Colonic mucosa (tissue), 4 donors: ENCODE measurements around the gene PTPRN2. TPM values are rescaled to one million over a fixed set of nuclear protein-coding genes. Genes with fewer than 3 reads are reported as not detected.

Experiments used
- DNase-seq: peaks from one replicate; pipeline ENCODE4 v3.0.0-alpha.2; 2020
- H3K27ac ChIP-seq: fragments of 200-600 bp; one replicate; pipeline ENCODE4 v1.8.0; 2021
- H3K27me3 ChIP-seq: fragments of 200-600 bp; one replicate; pipeline ENCODE4 v1.8.0; 2021
- H3K36me3 ChIP-seq: fragments of 200-600 bp; one replicate; pipeline ENCODE4 v1.8.0; 2021
- H3K4me1 ChIP-seq: fragments of 200-600 bp; one replicate; pipeline ENCODE4 v1.8.0; 2021; ENCODE audit warnings: mild to moderate bottlenecking
- H3K4me3 ChIP-seq: fragments of 200-600 bp; one replicate; pipeline ENCODE4 v1.8.0; 2021
- H3K9ac ChIP-seq, 2 donors: one replicate each; pipeline ENCODE4 v1.7.0; 2013; ENCODE audit warnings: control low read depth in 2 of 2, low read depth in 2 of 2, low read length in 2 of 2
- H3K9me3 ChIP-seq: fragments of 200-600 bp; one replicate; pipeline ENCODE4 v1.8.0; 2021
- intact Hi-C: fragments of 100-400 bp; cut with DNase I; formaldehyde crosslinking; loops from one replicate; pipeline ENCODE4 v1.14.1; 2022
- total RNA-seq, 2 donors: library from RNA; stranded (reverse); fragmentation: NEBNext Ultra II Directional in 1 of 2; extraction: Animal tissue kit (Norgen Biotek cat#: 25700) in 1 of 2; gene quantifications; one replicate each; pipeline ENCODE4 v1.2.1, GENCODE V29; 2021
- TF ChIP-seq, protein P1 (sequence below): fragments of 200-600 bp; IDR thresholded peaks from one replicate; pipeline ENCODE4 v1.8.0; 2022; ENCODE audit warnings: antibody characterized with exemption, mild to moderate bottlenecking
- donor health status: healthy.
- donor health status: DM: no; HTN: no; CAD: no.
- donor health status: DM: no; HTN: no; CAD: no.

The PTPRN2 gene
- total RNA-seq, 2 donors from 2014 or later = 14.7 to 21.6 TPM

DNA sequence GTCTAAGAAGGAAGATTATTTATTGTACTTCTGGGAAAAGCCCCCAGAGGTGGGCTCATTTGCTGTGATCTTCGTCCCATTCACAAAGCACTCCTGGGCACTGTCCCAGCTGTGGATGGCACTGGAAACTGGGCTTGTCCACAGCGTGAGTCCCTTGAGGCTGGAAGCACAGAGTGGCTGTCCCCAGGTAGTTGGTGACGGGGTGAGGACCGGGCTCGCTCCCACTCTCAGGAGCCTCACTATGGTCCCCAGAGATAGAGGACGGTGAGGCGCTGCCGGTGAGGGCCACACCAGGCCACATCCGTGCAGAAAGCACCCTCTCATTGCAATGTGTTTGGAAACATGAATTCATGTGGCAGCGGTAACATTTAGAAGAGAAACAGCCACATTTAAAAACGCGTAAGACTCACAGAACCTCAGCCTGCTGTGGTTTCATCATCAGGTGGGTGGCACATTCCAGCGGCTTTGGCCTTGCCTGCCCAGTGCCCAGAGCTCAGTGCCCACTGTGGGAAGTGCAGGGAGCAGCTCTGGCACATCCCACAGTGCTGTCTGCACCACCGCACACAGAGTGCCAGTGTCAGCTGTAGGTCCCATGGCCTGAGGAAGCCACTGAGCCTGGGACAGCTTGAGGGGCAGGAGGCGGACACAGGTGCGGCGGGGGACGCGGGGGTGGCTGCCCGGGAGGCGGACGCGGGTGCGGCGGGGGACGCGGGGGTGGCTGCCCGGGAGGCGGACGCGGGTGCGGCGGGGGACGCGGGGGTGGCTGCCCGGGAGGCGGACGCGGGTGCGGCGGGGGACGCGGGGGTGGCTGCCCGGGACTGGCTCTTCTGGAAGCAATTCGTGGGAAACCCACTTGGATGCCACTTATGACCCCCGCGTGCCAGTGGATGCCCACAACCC, 801.0 kb downstream of the PTPRN2 start:
- TF ChIP-seq, protein P1, sequence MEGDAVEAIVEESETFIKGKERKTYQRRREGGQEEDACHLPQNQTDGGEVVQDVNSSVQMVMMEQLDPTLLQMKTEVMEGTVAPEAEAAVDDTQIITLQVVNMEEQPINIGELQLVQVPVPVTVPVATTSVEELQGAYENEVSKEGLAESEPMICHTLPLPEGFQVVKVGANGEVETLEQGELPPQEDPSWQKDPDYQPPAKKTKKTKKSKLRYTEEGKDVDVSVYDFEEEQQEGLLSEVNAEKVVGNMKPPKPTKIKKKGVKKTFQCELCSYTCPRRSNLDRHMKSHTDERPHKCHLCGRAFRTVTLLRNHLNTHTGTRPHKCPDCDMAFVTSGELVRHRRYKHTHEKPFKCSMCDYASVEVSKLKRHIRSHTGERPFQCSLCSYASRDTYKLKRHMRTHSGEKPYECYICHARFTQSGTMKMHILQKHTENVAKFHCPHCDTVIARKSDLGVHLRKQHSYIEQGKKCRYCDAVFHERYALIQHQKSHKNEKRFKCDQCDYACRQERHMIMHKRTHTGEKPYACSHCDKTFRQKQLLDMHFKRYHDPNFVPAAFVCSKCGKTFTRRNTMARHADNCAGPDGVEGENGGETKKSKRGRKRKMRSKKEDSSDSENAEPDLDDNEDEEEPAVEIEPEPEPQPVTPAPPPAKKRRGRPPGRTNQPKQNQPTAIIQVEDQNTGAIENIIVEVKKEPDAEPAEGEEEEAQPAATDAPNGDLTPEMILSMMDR = no peak
- H3K9ac ChIP-seq = no peak overlapping the region
- no peak for DNase-seq
- no peak overlapping the region for H3K27ac ChIP-seq
- H3K27me3 ChIP-seq = no peaks in the 10 kb centered on the region
- no peak overlapping the region for H3K4me3 ChIP-seq
- intact Hi-C loops = no loop called here
- H3K9me3 ChIP-seq = no peaks in the 10 kb centered on the region
- no peaks in the 10 kb centered on the region for H3K36me3 ChIP-seq
- H3K4me1 ChIP-seq = no peaks in the 10 kb centered on the region

DNA sequence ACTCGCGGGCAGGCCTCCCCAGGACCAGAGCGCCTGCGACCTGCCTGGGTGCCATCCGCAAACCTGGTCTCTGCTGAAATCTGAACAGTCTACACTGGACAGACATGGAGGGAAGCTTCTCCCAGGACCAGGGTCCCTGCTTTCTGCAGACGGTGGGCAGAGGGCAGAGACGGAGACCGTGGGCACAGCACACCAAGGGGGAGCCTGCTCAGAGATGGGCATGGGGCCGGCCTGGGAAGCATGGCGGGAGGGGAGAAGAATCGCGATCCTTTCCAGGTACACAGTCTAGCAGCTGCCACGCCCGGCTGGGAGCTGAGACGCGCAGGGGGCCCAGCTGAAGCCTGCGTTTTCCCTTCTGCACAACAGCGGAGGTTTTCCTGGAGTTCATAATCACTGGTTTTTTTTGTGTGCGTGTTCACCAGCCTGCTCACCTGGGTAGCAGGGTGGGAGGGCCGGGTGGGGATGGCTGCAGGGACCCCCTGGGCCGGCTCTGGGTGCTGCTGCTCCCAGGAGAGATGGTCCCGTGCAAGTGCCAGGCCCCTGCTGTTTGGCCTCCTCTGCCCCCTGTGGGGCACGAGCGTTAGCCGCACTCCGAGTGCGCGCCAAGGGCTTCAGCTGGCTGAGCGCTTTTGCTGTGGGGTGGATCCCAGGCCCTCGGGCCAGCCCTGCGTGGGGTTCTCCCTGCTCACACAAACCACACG, 802.0 kb downstream of the PTPRN2 start:
- no peak for DNase-seq
- no peaks in the 10 kb centered on the region for H3K4me1 ChIP-seq
- H3K9me3 ChIP-seq = no peaks in the 10 kb centered on the region
- H3K36me3 ChIP-seq = no peaks in the 10 kb centered on the region
- H3K4me3 ChIP-seq = no peak overlapping the region
- no peaks in the 10 kb centered on the region for H3K27me3 ChIP-seq
- H3K9ac ChIP-seq = no peak overlapping the region
- intact Hi-C loops = no loop called here
- TF ChIP-seq, protein P1 = no peak
- H3K27ac ChIP-seq = no peak overlapping the region

DNA sequence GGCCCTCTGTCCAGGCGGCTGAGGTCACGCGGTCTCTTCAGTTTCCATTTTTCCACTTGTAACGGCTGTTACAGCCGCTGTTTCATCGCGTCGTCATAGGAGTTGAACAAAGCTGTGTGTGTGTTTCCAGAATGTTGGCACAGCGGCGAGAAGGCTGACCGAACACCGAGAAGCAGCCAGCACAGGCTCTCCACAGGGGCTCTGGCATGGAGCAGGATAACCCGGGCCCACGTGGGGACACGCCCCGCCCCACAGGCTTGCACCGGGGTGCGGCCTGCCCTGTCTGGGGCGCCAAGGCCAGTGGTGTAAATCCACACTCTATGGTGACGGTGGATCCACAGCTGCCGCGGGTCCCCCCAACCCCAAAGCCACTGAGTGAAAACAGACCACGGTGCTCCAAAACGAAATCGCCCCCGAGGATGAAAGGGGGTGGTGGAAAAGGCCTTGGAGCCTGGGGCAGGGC, 802.6 kb downstream of the PTPRN2 start:
- TF ChIP-seq, protein P1 = no peak
- H3K4me3 ChIP-seq = no peak overlapping the region
- intact Hi-C loops = no loop called here
- H3K9ac ChIP-seq = no peak overlapping the region
- no peaks in the 10 kb centered on the region for H3K9me3 ChIP-seq
- no peaks in the 10 kb centered on the region for H3K27me3 ChIP-seq
- no peak overlapping the region for H3K27ac ChIP-seq
- H3K36me3 ChIP-seq = no peaks in the 10 kb centered on the region
- DNase-seq = no peak
- H3K4me1 ChIP-seq = no peaks in the 10 kb centered on the region

DNA sequence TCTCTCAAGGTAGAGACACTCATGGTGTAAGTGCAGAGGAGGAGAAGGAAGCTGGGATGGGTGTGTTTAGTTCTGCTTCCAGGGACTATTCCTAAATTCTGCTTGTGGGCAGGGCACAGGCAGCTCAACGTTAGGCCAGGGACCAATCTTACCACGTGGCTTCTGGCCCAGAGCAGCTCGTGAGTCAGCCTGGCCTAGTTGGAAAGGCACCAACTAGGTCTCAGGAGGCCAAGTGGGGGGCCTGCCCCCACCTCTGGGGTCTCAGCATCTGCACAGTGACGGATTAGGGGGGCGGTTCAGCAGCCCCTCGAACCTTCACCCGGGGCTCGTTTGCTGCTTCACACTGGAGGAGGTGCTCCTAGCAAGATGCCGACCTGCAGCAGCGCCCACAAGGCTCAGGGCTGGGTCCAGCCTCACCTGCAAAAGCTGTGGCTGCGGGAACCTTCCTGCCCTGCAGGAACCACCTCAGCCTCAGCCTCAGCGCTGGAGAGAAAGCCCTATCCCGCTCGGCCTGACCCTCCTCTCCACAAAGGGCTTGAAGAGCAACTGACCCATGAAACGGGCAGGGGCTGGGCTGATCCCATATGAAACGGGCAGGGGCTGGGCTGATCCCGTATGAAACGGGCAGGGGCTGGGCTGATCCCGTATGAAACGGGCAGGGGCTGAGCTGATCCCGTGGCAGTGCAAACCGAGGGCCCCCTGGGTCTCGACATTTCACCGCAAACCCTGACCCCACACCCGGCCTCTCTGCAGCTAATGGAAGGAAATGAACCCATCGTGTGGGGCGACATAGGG, 803.4 kb downstream of the PTPRN2 start:
- no peak overlapping the region for H3K4me3 ChIP-seq
- no peak overlapping the region for H3K9ac ChIP-seq
- H3K36me3 ChIP-seq = no peaks in the 10 kb centered on the region
- intact Hi-C loops = no loop called here
- H3K9me3 ChIP-seq = no peaks in the 10 kb centered on the region
- H3K27ac ChIP-seq = no peak overlapping the region
- TF ChIP-seq, protein P1 = no peak
- no peaks in the 10 kb centered on the region for H3K4me1 ChIP-seq
- no peak for DNase-seq
- no peaks in the 10 kb centered on the region for H3K27me3 ChIP-seq

DNA sequence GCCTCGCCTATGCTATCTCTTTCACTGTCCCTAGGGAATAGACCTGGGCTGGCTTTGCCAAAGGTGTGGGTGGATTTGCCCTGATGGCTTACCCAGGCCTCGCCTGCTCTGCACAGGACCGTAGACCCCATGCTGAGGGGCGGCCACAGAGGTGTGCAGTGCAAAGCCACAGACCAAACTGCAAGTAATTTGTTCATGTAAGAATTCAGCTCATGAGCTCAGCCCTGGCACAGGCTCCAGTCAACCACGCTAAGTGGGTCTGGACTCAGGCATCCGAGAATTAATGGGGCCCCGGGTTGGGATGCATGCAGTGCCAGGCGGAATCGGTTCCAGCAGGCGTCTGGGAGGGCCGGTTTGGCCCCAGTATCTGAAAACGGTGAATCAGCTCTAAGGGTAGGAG, 805.6 kb downstream of the PTPRN2 start:
- intact Hi-C loops = no loop called here
- no peak overlapping the region for H3K9ac ChIP-seq
- H3K36me3 ChIP-seq = no peaks in the 10 kb centered on the region
- no peaks in the 10 kb centered on the region for H3K9me3 ChIP-seq
- TF ChIP-seq, protein P1 = no peak
- DNase-seq = no peak
- no peaks in the 10 kb centered on the region for H3K27me3 ChIP-seq
- no peak overlapping the region for H3K27ac ChIP-seq
- no peak overlapping the region for H3K4me3 ChIP-seq
- H3K4me1 ChIP-seq = no peaks in the 10 kb centered on the region
